GF-D8 (cell line): ENCODE results near the gene RHBG.
A peak's percentile ranks its signal among the peaks of the same experiment; 100 is the strongest.
"Not testable (repeated sequence)": the region's sequence is repeated elsewhere in the genome, so short reads cannot be mapped to it uniquely, and the experiment has no call there.

Source experiments
- DNase-seq: peaks from one replicate; lab custom pipeline; 2025; lab: John Stamatoyannopoulos, UW

Gene RHBG

DNA sequence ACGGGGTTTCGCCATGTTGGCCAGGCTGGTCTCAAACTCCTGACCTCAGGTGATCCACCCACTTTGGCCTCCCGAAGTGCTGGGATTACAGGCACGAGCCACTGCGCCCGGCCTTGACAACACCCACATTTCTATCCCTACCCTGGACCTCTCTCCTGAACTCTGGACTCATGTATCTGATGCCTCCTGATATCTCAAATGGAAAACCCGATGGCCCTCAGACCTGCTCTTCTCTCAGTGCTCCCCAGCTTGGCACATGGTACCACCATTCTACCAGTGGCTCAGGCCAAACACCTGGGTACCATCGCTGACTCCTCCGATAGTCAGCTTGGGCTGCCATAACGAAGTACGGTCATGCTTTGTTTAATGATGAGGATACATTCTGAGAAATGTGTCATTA is 8.5 kb upstream of the RHBG start:
- DNase-seq: no peak

DNA sequence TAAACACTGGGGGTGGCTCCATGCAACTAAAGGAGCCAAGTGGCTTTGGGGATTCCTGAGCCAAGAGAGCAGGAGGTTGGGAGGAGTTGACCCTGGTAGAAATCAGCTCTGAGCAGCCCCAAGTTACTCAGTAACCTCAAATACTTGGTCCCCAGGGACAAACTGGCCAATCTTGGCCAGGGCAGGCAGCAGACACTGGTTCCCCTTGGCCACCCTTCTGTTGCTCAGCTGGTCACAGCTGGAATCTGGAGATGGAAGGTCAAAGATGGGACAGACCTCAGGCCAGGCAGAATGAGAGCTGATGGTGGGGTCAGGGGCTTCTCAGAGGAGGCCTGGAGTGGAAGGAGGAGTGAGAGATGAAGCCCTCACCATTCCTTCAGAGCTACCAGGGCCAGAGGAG is 3.3 kb upstream of the RHBG start:
- no peak for DNase-seq

GRCh38 chr1:156366378-156367166 is 2.4 kb upstream of the RHBG start:
- DNase-seq: no peak

DNA sequence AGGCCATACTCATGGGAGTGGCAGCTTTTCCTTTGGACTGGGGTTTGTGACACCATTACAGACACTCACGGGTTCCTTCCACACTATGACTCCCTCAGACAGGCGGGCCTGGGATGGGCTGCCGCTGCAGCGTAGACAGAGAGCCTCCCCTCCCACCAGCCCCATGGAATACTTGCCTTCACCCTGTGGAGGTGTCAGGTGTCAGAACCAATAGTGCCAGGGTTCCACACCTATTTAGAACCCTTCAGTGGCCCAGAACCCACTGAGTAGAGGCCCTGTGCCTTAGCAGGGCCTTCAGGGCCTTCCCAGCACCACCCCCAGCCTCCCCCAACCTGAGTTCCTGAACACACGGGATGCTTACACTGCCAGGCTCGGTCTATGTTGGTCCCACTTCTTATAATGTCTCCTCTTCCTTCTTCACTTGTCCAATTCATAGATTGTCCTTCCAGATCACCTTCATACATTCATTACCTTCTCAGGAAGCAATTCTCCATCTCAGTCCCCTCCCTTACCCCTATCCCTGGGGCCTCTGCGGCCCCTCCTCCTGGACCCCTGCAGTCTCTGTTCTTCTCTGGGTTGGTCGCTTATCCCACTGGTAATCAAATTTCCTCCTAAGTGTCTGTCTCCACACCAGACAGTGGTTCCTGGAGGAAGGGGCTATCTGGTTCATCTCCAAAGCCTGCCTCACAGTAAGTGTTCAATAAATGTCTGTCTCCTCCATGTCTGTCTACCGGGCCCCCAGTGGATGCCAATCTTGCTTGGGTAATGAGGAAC is 1.4 kb upstream of the RHBG start:
- no peak for DNase-seq

DNA sequence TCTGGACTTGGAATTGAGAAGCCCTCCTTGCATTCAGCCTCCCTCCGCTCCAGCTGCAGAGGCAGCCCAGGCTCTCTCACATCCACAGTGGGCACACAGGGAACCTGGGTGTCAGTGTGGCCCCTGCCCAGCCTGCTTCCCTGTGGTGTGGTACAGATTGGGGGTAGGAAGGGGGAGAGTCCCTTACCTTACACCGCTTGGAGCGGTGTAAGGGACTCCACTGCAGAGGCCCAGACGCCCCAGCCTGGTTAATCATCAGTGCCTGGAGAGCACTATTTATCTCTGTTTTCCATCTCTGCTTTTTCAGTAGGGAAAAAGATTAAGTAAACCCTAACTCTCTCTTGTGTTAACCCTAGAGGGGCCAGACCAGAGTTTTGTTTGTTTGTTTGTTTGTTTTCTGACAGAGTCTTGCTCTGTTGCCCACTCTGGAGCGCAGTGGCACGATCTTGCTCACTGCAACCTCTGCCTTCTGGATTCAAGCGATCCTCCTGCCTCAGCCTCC is 803 bp upstream of the RHBG start:
- DNase-seq: no peak

GRCh38 chr1:156369685-156370286 is 775 bp downstream of the RHBG start:
- not testable (repeated sequence) for DNase-seq

DNA sequence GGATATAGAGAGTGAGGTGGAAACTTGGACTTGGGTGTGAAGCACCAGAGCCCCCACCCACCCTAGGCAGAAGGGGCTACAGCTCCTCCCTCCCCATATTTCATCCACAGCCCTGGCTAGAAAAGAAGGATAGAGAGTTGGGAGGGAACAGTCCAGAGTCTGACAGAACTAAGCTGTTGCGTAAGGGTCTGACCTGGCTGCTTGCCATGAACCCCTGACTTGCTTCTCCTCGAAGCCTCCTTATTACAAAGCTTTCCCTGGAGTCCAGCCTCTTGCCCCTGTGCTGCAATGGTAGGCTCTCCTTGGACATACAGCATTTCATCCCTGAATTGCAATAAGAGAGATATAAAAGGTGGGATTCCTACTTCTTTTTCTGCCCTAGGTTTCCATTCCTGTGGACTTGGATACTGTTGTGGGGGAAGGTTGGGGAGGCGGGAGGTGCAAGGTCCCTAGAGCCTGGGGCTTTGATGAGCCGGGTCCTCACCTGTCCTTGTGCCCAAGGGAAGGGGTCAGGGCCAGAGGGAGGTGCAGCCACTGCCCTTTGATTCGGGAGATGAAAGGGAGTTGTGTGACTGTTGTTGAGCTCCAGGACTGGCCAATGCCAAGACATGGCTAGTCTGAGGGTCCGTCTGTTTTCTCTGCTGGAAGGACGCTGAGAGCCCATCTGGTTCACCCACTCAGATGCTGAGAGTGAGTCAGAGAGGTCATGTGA is 2.7 kb downstream of the RHBG start:
- DNase-seq: no peak

GRCh38 chr1:156372265-156372586 is 3.2 kb downstream of the RHBG start:
- no peak for DNase-seq

GRCh38 chr1:156372876-156373275 is 3.9 kb downstream of the RHBG start:
- no peak for DNase-seq

GRCh38 chr1:156373546-156373945 is 4.5 kb downstream of the RHBG start:
- no peak for DNase-seq

DNA sequence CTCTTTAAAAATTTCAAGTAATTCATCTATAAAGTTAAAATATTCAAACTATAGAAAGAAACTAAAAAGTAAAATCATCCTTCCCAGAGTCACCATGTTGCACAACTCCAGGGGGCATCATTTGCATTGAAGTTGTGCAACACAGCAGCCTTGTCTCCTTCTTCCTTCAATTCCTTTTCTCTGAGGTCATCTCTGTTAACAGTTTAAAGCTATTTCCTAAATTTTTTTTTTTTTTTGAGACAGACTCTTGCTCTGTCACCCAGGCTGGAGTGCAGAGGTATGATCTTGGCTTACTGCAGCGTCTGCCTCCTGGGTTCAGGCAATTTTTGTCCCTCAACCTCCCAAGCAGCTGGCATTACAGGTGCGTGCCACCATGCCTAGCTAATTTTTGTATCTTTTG is 7.1 kb downstream of the RHBG start:
- no peak for DNase-seq

DNA sequence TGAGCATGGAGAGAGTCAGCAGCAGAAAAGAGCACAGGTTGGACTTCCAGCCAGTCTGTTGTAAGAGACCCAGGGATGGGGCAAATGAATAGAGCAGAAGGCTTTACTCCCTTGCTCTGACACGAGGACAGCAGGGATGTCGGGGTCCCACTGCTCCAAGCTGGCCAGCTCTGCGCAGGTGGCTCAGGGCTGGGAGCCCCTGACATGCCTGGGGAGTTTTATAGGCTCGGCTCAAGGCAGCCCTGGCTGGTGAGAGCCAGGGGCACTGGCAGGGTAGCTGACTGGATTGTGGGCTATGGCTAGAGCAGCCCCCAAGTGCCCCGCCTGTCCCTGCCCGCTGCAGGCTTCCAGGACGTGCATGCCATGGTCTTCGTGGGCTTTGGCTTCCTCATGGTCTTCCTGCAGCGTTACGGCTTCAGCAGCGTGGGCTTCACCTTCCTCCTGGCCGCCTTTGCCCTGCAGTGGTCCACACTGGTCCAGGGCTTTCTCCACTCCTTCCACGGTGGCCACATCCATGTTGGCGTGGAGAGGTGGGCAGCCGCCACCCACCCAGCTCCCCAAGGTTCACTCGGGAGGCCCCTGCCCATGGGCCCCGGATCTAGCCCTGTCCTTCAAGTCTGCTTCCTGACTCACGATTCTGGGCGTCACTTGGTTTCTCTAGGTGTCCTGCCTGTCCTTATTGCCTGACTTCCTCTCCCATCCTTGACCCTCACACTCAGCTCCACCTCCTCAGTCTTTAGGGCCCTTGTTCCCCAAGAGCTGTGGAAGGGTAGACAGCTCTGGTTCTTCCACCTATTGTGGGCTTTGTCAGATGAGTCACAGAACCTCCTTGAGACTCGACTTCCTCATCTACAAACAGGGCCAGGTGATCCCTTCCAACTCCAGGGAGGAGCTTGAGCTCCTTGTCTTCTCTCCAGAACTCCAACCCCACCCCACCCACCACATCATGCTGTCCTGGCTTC is 8.2 kb downstream of the RHBG start:
- no peak for DNase-seq

- no peak for DNase-seq
Measured at GRCh38 chr1:156378557-156378956, 9.5 kb downstream of the RHBG start.

DNA sequence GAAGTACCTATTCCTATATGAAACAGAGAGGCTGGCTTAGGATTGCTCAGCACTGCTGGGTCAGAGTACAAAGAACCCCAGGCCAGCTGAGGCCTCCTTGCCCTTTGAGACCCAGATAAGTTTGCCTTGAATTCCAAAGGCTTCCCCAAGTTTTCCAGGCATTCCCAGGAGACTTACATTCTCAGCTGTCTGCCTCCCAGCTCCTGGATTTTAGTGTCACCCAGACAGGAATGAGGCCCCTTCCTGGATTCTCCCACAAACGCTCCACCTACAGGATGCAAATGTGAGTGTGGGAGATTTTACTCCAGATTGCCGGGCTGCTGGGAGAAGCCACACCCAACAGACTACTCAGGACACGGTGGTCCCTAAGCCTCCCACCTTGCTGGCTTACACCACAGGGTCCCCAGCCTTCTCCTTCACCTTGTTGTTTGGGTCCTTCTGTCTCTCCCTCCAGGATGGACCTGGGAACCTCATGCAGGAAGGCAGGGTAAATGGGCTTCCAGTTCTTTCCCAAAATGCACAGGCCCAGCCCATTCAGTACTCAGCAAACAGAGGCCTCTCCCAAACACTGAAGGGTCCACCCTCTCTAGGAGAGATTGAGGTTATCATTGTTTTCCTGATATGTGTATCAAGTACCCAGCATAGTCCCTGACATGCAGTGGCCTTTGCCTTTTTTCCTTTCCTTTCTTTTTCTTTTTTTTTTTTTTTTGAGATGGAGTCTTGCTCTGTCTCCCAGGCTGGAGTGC is 10.6 kb downstream of the RHBG start:
- no peak for DNase-seq

- DNase-seq: no peak
Measured at GRCh38 chr1:156382561-156382960, 13.6 kb downstream of the RHBG start.

GRCh38 chr1:156383023-156383422 is 14.0 kb downstream of the RHBG start:
- no peak for DNase-seq

GRCh38 chr1:156384007-156384406 is 15.0 kb downstream of the RHBG start:
- peak; percentile 24 for DNase-seq

- no peak for DNase-seq
Measured at GRCh38 chr1:156384658-156385057, 15.6 kb downstream of the RHBG start.

DNA sequence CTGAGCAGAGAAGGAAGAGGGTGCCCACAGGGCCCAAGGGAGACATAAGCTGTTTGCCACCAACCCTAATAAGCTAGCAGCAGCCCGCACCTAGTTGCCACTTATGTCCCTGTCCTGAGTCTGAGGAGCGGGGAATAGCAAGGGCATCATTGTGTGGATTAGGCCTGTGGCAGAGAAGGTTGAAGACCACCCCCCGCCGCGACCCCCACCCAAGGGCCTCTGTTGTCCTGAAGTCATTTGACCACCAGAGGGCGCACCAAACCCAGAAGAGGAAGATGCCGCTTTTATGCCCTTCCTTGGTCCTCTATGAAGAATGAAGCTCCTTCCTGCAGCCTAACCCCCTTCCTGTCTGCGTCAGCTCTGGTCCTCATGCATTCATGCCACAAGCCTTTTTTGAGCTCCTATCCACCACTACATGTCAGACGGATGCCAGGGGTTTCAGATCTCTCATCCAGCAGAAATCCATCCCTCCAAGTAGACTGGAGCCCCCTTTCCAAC is 16.6 kb downstream of the RHBG start:
- DNase-seq: no peak
